CD4-positive, alpha-beta T cell (primary cell): ENCODE measurements around the gene SERPINB5. TPM values are rescaled to one million over a fixed set of nuclear protein-coding genes. Genes with fewer than 3 reads are reported as not detected.

ENCODE experiments used
- ATAC-seq: fragments of 200-7000 bp; cut with Tn5 transposase; one replicate; pipeline ENCODE4 v1.10.0; 2022; ENCODE audit warnings: mild to moderate bottlenecking; ENCODE audit not compliant: poor library complexity
- CTCF ChIA-PET: fragments of 350-600 bp; sonication (Branson Sonifier 250); formaldehyde crosslinking; loops from one replicate; lab custom pipeline; 2021; ENCODE audit warnings: antibody characterized with exemption, inconsistent platforms; lab: Charles Lee
- POLR2A ChIA-PET: fragments of 350-600 bp; sonication (Branson Sonifier 250); formaldehyde crosslinking; loops from one replicate; lab custom pipeline; 2021; ENCODE audit warnings: antibody characterized with exemption, inconsistent platforms; lab: Charles Lee
- DNase-seq, 14 experiments: peaks; one replicate each; pipeline ENCODE4 v3.0.0-alpha.2; 2013 to 2020; ENCODE audit warnings: mixed read lengths in 2 of 14
- H3K27ac ChIP-seq, 2 donors: one replicate each; pipeline versions ENCODE4 v1.5.1 to v1.7.0; 2013; ENCODE audit warnings: low read length in 2 of 2, low read depth in 1 of 2, mild to moderate bottlenecking in 1 of 2
- H3K27me3 ChIP-seq, 2 experiments: 1 replicate in 1 of 2; 2 replicates in 1 of 2; pipeline versions ENCODE4 v1.6.1 to v1.7.0; 2013; ENCODE audit warnings: low read length in 2 of 2, control low read depth in 1 of 2, mild to moderate bottlenecking in 1 of 2, moderate library complexity in 1 of 2; ENCODE audit not compliant: insufficient read depth in 2 of 2, control insufficient read depth in 1 of 2
- H3K36me3 ChIP-seq: one replicate; pipeline ENCODE4 v1.6.1; 2013; ENCODE audit warnings: low read length, control low read depth; ENCODE audit not compliant: insufficient read depth
- H3K4me1 ChIP-seq: one replicate; pipeline ENCODE4 v1.6.1; 2013; ENCODE audit warnings: low read length, control low read depth; ENCODE audit not compliant: insufficient read depth
- H3K4me3 ChIP-seq: one replicate; pipeline ENCODE4 v1.5.1; 2013; ENCODE audit warnings: mild to moderate bottlenecking, low read length, moderate library complexity
- H3K9me3 ChIP-seq, 2 experiments: 1 replicate in 1 of 2; 2 replicates in 1 of 2; pipeline versions ENCODE4 v1.6.1 to v1.7.0; 2013; ENCODE audit warnings: low read length in 2 of 2, mild to moderate bottlenecking in 2 of 2, control low read depth in 1 of 2, moderate library complexity in 1 of 2; ENCODE audit not compliant: control insufficient read depth in 1 of 2, insufficient read depth in 1 of 2
- H3K27ac Mint-ChIP-seq: one replicate; pipeline ENCODE4 v1.8.0; 2020; ENCODE audit warnings: mixed read lengths
- H3K27me3 Mint-ChIP-seq: one replicate; pipeline ENCODE4 v1.8.0; 2021; ENCODE audit warnings: mixed read lengths
- H3K36me3 Mint-ChIP-seq: one replicate; pipeline ENCODE4 v1.8.0; 2021; ENCODE audit warnings: low read depth, mixed read lengths
- H3K4me1 Mint-ChIP-seq: one replicate; pipeline ENCODE4 v1.8.0; 2021; ENCODE audit warnings: low read depth, mixed read lengths
- H3K4me3 Mint-ChIP-seq: one replicate; pipeline ENCODE4 v1.8.0; 2020; ENCODE audit warnings: mild to moderate bottlenecking, mixed read lengths
- H3K9me3 Mint-ChIP-seq: one replicate; pipeline ENCODE4 v1.8.0; 2020; ENCODE audit warnings: mixed read lengths
- intact Hi-C, 2 experiments: fragments of 100-400 bp; cut with DNase I in 1 of 2; cut with micrococcal nuclease in 1 of 2; formaldehyde crosslinking; loops; one replicate each; pipeline versions ENCODE4 v1.15.1 to v1.9.0; 2023 to 2025; cut with DNase I, micrococcal nuclease
- polyA plus RNA-seq, 2 donors: library from polyadenylated mRNA; unstranded; fragments of 120-200 nt; gene quantifications; one replicate each; pipeline ENCODE4 v1.2.1, GENCODE V29; 2013
- total RNA-seq, 174 experiments: library from RNA in 2 of 174; stranded (reverse) in 2 of 174; gene quantifications; one replicate each; pipeline ENCODE4 v1.2.3 and lab custom pipeline; 2021 to 2026
- TF ChIP-seq, protein P1 (sequence below): fragments of 200-600 bp; IDR thresholded peaks from one replicate; pipeline ENCODE4 v1.8.0; 2022; ENCODE audit warnings: antibody characterized with exemption, mild to moderate bottlenecking

SERPINB5 gene, protein sequence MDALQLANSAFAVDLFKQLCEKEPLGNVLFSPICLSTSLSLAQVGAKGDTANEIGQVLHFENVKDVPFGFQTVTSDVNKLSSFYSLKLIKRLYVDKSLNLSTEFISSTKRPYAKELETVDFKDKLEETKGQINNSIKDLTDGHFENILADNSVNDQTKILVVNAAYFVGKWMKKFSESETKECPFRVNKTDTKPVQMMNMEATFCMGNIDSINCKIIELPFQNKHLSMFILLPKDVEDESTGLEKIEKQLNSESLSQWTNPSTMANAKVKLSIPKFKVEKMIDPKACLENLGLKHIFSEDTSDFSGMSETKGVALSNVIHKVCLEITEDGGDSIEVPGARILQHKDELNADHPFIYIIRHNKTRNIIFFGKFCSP
- total RNA-seq (not detected), total RNA-seq (lab: John Stamatoyannopoulos, UW) (0 to 0.13 (median 0) reads per million in 172 experiments)
- not detected for polyA plus RNA-seq (2013, experiment 1 of 2)
- not detected for polyA plus RNA-seq (2013, experiment 2 of 2)

DNA sequence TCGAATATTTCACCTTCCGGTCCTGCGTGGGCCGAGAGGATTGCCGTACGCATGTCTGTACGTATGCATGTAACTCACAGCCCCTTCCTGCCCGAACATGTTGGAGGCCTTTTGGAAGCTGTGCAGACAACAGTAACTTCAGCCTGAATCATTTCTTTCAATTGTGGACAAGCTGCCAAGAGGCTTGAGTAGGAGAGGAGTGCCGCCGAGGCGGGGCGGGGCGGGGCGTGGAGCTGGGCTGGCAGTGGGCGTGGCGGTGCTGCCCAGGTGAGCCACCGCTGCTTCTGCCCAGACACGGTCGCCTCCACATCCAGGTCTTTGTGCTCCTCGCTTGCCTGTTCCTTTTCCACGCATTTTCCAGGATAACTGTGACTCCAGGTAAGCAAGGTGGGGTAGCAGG lies at the start of gene SERPINB5:
SERPINB5 (plus strand) TSS at position 291 of the 400 bp plus-strand sequence. CDS start 7,471 bp downstream, outside the sequence.
- H3K27me3 Mint-ChIP-seq = peaks cover 29% of the 10 kb centered on the region
- no peak within 1 kb of the TSS for H3K27ac Mint-ChIP-seq
- no peaks in the 10 kb centered on the region for H3K9me3 Mint-ChIP-seq
- H3K36me3 ChIP-seq = no peaks in the 10 kb centered on the region
- CTCF ChIA-PET = no interaction called here
- ATAC-seq = no peak
- intact Hi-C loops = no loop called here
- no peak for DNase-seq
- no peaks in the 10 kb centered on the region for H3K36me3 Mint-ChIP-seq
- no peak within 1 kb of the TSS for H3K4me3 Mint-ChIP-seq
- H3K4me1 Mint-ChIP-seq = no peaks in the 10 kb centered on the region
- H3K27me3 ChIP-seq = peaks cover 0 to 4% of the 10 kb centered on the region in 2 experiments
- no peaks in the 10 kb centered on the region for H3K9me3 ChIP-seq
- POLR2A ChIA-PET = no interaction called here
- no peaks in the 10 kb centered on the region for H3K4me1 ChIP-seq
- no peak within 1 kb of the TSS for H3K4me3 ChIP-seq
- TF ChIP-seq, protein P1, sequence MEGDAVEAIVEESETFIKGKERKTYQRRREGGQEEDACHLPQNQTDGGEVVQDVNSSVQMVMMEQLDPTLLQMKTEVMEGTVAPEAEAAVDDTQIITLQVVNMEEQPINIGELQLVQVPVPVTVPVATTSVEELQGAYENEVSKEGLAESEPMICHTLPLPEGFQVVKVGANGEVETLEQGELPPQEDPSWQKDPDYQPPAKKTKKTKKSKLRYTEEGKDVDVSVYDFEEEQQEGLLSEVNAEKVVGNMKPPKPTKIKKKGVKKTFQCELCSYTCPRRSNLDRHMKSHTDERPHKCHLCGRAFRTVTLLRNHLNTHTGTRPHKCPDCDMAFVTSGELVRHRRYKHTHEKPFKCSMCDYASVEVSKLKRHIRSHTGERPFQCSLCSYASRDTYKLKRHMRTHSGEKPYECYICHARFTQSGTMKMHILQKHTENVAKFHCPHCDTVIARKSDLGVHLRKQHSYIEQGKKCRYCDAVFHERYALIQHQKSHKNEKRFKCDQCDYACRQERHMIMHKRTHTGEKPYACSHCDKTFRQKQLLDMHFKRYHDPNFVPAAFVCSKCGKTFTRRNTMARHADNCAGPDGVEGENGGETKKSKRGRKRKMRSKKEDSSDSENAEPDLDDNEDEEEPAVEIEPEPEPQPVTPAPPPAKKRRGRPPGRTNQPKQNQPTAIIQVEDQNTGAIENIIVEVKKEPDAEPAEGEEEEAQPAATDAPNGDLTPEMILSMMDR = no peak
- H3K27ac ChIP-seq = no peak within 1 kb of the TSS

DNA sequence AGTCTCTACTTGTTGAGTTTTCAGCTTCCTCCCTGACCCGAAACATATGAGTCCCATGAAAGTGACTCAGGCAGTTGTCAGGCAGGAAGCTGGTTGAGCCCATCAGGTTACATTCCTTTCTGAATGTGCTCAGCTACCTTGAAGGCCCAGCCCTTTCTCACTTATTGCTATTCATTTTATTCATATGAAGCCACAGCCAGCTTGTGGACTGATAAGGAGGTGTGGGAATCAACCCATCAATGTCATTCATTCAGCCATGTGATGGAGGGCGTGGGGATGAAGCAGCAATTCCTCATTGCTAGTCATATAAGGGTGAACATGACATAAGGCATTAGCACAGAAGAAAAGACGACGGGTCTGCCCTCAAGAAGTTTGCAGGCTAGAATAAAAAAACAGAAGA lies 49.2 kb upstream of the SERPINB5 start:
- H3K27ac Mint-ChIP-seq = no peak overlapping the region
- no peak for ATAC-seq
- intact Hi-C loops = loop anchor here in 1 of 2 experiments (10.0 kb wide), 1 partner anchor 843 kb away; no protein-coding TSS in a partner anchor

DNA sequence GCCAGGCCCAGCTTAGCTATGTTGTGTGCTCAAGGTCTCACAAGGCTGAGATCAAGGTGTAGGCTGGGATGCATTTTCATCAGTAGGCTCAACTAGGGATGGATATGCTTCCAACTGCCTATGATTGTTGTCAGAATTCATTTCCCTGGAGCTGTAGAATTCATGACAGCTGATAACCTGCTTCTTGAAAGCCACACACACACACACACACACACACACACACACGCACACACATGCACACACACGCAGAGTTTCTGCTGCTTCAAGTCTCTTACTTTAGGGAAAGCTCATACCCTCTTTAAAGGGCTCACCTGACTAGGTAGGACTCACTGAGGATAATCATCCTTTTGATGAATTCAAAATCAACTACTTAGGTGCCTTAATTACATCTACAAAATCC lies 46.2 kb upstream of the SERPINB5 start:
- DNase-seq = no peak
- H3K4me3 ChIP-seq = no peak overlapping the region
- no peaks in the 10 kb centered on the region for H3K9me3 ChIP-seq
- no peaks in the 10 kb centered on the region for H3K36me3 ChIP-seq
- no peak for ATAC-seq
- H3K9me3 Mint-ChIP-seq = no peaks in the 10 kb centered on the region
- no peaks in the 10 kb centered on the region for H3K4me1 Mint-ChIP-seq
- peaks cover 53% of the 10 kb centered on the region for H3K27me3 Mint-ChIP-seq
- TF ChIP-seq, protein P1 = no peak
- H3K4me3 Mint-ChIP-seq = no peak overlapping the region
- CTCF ChIA-PET = interaction anchor here (0.6 to 0.7 kb wide), 4 partner anchors 414 to 1026 kb away, joined by 3 to 6 read pairs (median 3); no protein-coding TSS in a partner anchor
- POLR2A ChIA-PET = no interaction called here
- intact Hi-C loops = no loop called here
- no peaks in the 10 kb centered on the region for H3K36me3 Mint-ChIP-seq
- H3K4me1 ChIP-seq = no peaks in the 10 kb centered on the region
- no peak overlapping the region for H3K27ac Mint-ChIP-seq
- H3K27me3 ChIP-seq = peaks cover 0 to 10% of the 10 kb centered on the region in 2 experiments
- no peak overlapping the region for H3K27ac ChIP-seq

More for the DNA sequence above, 49.2 kb upstream of the SERPINB5 start:
- Histone ChIP-seq H3K9me3 (no peaks in the 10 kb centered on the region), H3K27me3 (peaks cover 0 to 10% of the 10 kb centered on the region in 2 experiments), H3K36me3 (no peaks in the 10 kb centered on the region), H3K4me1 (peaks cover 10% of the 10 kb centered on the region), H3K4me3 (no peak overlapping the region), H3K27ac (no peak overlapping the region)
- peaks cover 11% of the 10 kb centered on the region for H3K4me1 Mint-ChIP-seq
- peaks cover 3% of the 10 kb centered on the region for H3K36me3 Mint-ChIP-seq
- ChIA-PET CTCF (no interaction called here), POLR2A (no interaction called here)
- H3K27me3 Mint-ChIP-seq = peaks cover 36% of the 10 kb centered on the region
- TF ChIP-seq, protein P1 = no peak
- no peak overlapping the region for H3K4me3 Mint-ChIP-seq
- no peak for DNase-seq
- H3K9me3 Mint-ChIP-seq = no peaks in the 10 kb centered on the region
